HEK293 (cell line): ENCODE measurements around the gene GNAS-AS1.
"Not testable (repeated sequence)": the region's sequence is repeated elsewhere in the genome, so short reads cannot be mapped to it uniquely, and the experiment has no call there.

ENCODE experiments used
- KLF1 ChIP-seq: fragments of 450-650 bp; formaldehyde crosslinking; IDR thresholded peaks from 2 replicates; pipeline ENCODE4 v1.5.1; 2016; ENCODE audit warnings: missing biosample characterization, missing genetic modification characterization
- PRDM1 ChIP-seq: fragments of 450-650 bp; formaldehyde crosslinking; IDR thresholded peaks from 2 replicates; pipeline ENCODE4; 2016; ENCODE audit warnings: missing biosample characterization, missing genetic modification characterization
- TRIM28 ChIP-seq: IDR thresholded peaks from 2 replicates; pipeline ENCODE4 v1.6.1; 2011; ENCODE audit warnings: low read length, control low read depth, borderline replicate concordance
- ZBTB1 ChIP-seq: fragments of 450-650 bp; formaldehyde crosslinking; IDR thresholded peaks from 2 replicates; pipeline ENCODE4 v1.5.1; 2016; ENCODE audit warnings: missing biosample characterization, missing genetic modification characterization
- ZBTB20 ChIP-seq: fragments of 450-650 bp; formaldehyde crosslinking; IDR thresholded peaks from 2 replicates; pipeline ENCODE4 v1.5.1; 2016; ENCODE audit warnings: missing biosample characterization, missing genetic modification characterization
- ZNF707 ChIP-seq: fragments of 450-650 bp; formaldehyde crosslinking; IDR thresholded peaks from 2 replicates; pipeline ENCODE4 v1.5.1; 2016; ENCODE audit warnings: missing biosample characterization, missing genetic modification characterization
- TF ChIP-seq, protein P1 (sequence below): fragments of 450-650 bp; formaldehyde crosslinking; IDR thresholded peaks from 2 replicates; pipeline ENCODE4 v1.5.1; 2016; ENCODE audit warnings: missing biosample characterization, missing genetic modification characterization
- TF ChIP-seq, protein P2 (sequence below): fragments of 450-650 bp; formaldehyde crosslinking; IDR thresholded peaks from 2 replicates; pipeline ENCODE4 v1.5.1; 2016; ENCODE audit warnings: missing biosample characterization, missing genetic modification characterization
- TF ChIP-seq, protein P3 (sequence below): fragments of 450-650 bp; formaldehyde crosslinking; IDR thresholded peaks from 2 replicates; pipeline ENCODE4 v1.5.1; 2016; ENCODE audit warnings: missing biosample characterization, missing genetic modification characterization
- TF ChIP-seq, protein P4 (sequence below): fragments of 450-650 bp; formaldehyde crosslinking; IDR thresholded peaks from 2 replicates; pipeline ENCODE4 v1.5.1; 2016; ENCODE audit warnings: missing biosample characterization, missing genetic modification characterization
- TF ChIP-seq, protein P5 (sequence below): fragments of 450-650 bp; formaldehyde crosslinking; IDR thresholded peaks from 2 replicates; pipeline ENCODE4 v1.5.1; 2016; ENCODE audit warnings: missing biosample characterization, missing genetic modification characterization

DNA sequence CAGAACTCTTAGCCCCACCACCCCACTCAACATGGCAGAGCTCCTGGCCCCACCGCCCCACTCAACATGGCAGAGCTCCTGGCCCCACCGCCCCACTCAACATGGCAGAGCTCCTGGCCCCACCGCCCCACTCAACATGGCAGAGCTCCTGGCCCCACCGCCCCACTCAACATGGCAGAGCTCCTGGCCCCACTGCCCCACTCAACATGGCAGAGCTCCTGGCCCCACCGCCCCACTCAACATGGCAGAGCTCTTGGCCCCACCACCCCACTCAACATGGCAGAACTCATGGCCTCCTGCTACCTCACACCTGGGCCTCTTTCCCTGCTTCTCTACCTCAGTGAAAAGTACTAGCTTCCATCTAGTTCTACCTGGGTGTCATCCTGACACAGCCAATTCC lies 21.9 kb downstream of the GNAS-AS1 start:
- TF ChIP-seq, protein P1, sequence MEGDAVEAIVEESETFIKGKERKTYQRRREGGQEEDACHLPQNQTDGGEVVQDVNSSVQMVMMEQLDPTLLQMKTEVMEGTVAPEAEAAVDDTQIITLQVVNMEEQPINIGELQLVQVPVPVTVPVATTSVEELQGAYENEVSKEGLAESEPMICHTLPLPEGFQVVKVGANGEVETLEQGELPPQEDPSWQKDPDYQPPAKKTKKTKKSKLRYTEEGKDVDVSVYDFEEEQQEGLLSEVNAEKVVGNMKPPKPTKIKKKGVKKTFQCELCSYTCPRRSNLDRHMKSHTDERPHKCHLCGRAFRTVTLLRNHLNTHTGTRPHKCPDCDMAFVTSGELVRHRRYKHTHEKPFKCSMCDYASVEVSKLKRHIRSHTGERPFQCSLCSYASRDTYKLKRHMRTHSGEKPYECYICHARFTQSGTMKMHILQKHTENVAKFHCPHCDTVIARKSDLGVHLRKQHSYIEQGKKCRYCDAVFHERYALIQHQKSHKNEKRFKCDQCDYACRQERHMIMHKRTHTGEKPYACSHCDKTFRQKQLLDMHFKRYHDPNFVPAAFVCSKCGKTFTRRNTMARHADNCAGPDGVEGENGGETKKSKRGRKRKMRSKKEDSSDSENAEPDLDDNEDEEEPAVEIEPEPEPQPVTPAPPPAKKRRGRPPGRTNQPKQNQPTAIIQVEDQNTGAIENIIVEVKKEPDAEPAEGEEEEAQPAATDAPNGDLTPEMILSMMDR (tag by site-specific recombination), result not testable (repeated sequence)
- not testable (repeated sequence) for TF ChIP-seq PRDM1; KLF1 (tag by site-specific recombination); ZBTB20 (tag by site-specific recombination); ZBTB1; TRIM28; ZNF707
- TF ChIP-seq, protein P2, sequence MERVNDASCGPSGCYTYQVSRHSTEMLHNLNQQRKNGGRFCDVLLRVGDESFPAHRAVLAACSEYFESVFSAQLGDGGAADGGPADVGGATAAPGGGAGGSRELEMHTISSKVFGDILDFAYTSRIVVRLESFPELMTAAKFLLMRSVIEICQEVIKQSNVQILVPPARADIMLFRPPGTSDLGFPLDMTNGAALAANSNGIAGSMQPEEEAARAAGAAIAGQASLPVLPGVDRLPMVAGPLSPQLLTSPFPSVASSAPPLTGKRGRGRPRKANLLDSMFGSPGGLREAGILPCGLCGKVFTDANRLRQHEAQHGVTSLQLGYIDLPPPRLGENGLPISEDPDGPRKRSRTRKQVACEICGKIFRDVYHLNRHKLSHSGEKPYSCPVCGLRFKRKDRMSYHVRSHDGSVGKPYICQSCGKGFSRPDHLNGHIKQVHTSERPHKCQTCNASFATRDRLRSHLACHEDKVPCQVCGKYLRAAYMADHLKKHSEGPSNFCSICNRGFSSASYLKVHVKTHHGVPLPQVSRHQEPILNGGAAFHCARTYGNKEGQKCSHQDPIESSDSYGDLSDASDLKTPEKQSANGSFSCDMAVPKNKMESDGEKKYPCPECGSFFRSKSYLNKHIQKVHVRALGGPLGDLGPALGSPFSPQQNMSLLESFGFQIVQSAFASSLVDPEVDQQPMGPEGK (tag by site-specific recombination), result not testable (repeated sequence)
- TF ChIP-seq, protein P3, sequence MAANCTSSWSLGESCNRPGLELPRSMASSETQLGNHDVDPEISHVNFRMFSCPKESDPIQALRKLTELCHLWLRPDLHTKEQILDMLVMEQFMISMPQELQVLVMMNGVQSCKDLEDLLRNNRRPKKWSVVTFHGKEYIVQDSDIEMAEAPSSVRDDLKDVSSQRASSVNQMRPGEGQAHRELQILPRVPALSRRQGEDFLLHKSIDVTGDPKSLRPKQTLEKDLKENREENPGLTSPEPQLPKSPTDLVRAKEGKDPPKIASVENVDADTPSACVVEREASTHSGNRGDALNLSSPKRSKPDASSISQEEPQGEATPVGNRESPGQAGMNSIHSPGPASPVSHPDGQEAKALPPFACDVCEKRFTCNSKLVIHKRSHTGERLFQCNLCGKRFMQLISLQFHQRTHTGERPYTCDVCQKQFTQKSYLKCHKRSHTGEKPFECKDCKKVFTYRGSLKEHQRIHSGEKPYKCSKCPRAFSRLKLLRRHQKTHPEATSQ (tag by site-specific recombination), result not testable (repeated sequence)
- TF ChIP-seq, protein P4, sequence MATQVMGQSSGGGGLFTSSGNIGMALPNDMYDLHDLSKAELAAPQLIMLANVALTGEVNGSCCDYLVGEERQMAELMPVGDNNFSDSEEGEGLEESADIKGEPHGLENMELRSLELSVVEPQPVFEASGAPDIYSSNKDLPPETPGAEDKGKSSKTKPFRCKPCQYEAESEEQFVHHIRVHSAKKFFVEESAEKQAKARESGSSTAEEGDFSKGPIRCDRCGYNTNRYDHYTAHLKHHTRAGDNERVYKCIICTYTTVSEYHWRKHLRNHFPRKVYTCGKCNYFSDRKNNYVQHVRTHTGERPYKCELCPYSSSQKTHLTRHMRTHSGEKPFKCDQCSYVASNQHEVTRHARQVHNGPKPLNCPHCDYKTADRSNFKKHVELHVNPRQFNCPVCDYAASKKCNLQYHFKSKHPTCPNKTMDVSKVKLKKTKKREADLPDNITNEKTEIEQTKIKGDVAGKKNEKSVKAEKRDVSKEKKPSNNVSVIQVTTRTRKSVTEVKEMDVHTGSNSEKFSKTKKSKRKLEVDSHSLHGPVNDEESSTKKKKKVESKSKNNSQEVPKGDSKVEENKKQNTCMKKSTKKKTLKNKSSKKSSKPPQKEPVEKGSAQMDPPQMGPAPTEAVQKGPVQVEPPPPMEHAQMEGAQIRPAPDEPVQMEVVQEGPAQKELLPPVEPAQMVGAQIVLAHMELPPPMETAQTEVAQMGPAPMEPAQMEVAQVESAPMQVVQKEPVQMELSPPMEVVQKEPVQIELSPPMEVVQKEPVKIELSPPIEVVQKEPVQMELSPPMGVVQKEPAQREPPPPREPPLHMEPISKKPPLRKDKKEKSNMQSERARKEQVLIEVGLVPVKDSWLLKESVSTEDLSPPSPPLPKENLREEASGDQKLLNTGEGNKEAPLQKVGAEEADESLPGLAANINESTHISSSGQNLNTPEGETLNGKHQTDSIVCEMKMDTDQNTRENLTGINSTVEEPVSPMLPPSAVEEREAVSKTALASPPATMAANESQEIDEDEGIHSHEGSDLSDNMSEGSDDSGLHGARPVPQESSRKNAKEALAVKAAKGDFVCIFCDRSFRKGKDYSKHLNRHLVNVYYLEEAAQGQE (tag by site-specific recombination), result not testable (repeated sequence)
- TF ChIP-seq, protein P5, sequence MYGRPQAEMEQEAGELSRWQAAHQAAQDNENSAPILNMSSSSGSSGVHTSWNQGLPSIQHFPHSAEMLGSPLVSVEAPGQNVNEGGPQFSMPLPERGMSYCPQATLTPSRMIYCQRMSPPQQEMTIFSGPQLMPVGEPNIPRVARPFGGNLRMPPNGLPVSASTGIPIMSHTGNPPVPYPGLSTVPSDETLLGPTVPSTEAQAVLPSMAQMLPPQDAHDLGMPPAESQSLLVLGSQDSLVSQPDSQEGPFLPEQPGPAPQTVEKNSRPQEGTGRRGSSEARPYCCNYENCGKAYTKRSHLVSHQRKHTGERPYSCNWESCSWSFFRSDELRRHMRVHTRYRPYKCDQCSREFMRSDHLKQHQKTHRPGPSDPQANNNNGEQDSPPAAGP (tag by site-specific recombination), result not testable (repeated sequence)
